ENCODE results near the gene SPP1. TPM values are rescaled to one million over a fixed set of nuclear protein-coding genes. Genes with fewer than 3 reads are reported as not detected.

The SPP1 gene
- total RNA-seq, 1 experiment from 2014 or later, result 1,002 TPM

- TF ChIP-seq CTCF (IDR thresholded peaks at IDR 0.05; ENCODE audit: unreplicated experiment), result no peak
- Mint-ChIP-seq H3K36me3 (ENCODE audit: insufficient read depth, unreplicated experiment) (no peaks in the 10 kb centered on the region), H3K4me3 (ENCODE audit: low read depth, unreplicated experiment) (no peak overlapping the region), H3K9me3 (ENCODE audit: low read depth, unreplicated experiment) (no peaks in the 10 kb centered on the region), H3K27ac (ENCODE audit: unreplicated experiment) (no peak overlapping the region), H3K4me1 (ENCODE audit: low read depth, unreplicated experiment) (peaks cover 23% of the 10 kb centered on the region), H3K27me3 (ENCODE audit: unreplicated experiment) (no peaks in the 10 kb centered on the region)
- no peak for DNase-seq
- intact Hi-C loops (cut with micrococcal nuclease; ENCODE audit: unreplicated experiment), result no loop called here
- CTCF ChIA-PET, result no interaction called here
- no TSS peak for BruUV-seq (replicated peaks)
Measured at GRCh38 chr4:87941537-87942392, 33.7 kb upstream of the SPP1 start.

GRCh38 chr4:87943660-87944149, 31.8 kb upstream of the SPP1 start:
- no peak for DNase-seq
- no peak for TF ChIP-seq CTCF (IDR thresholded peaks at IDR 0.05; ENCODE audit: unreplicated experiment)
- no peaks in the 10 kb centered on the region for H3K36me3 Mint-ChIP-seq (ENCODE audit: insufficient read depth, unreplicated experiment)
- H3K27me3 Mint-ChIP-seq (ENCODE audit: unreplicated experiment), result no peaks in the 10 kb centered on the region
- peaks cover 14% of the 10 kb centered on the region for H3K4me1 Mint-ChIP-seq (ENCODE audit: low read depth, unreplicated experiment)
- H3K4me3 Mint-ChIP-seq (ENCODE audit: low read depth, unreplicated experiment), result no peak overlapping the region
- intact Hi-C loops (cut with micrococcal nuclease; ENCODE audit: unreplicated experiment), result no loop called here
- H3K9me3 Mint-ChIP-seq (ENCODE audit: low read depth, unreplicated experiment), result no peaks in the 10 kb centered on the region
- CTCF ChIA-PET, result no interaction called here
- no peak overlapping the region for H3K27ac Mint-ChIP-seq (ENCODE audit: unreplicated experiment)
- no TSS peak for BruUV-seq (replicated peaks)

GRCh38 chr4:87944967-87945366, 30.5 kb upstream of the SPP1 start:
- no peak overlapping the region for H3K27ac Mint-ChIP-seq (ENCODE audit: unreplicated experiment)
- no peaks in the 10 kb centered on the region for H3K27me3 Mint-ChIP-seq (ENCODE audit: unreplicated experiment)
- no peak for TF ChIP-seq CTCF (IDR thresholded peaks at IDR 0.05; ENCODE audit: unreplicated experiment)
- intact Hi-C loops (cut with micrococcal nuclease; ENCODE audit: unreplicated experiment), result no loop called here
- peaks cover 19% of the 10 kb centered on the region for H3K4me1 Mint-ChIP-seq (ENCODE audit: low read depth, unreplicated experiment)
- no peaks in the 10 kb centered on the region for H3K36me3 Mint-ChIP-seq (ENCODE audit: insufficient read depth, unreplicated experiment)
- BruUV-seq (replicated peaks), result no TSS peak
- no peaks in the 10 kb centered on the region for H3K9me3 Mint-ChIP-seq (ENCODE audit: low read depth, unreplicated experiment)
- CTCF ChIA-PET, result no interaction called here
- DNase-seq, result no peak
- H3K4me3 Mint-ChIP-seq (ENCODE audit: low read depth, unreplicated experiment), result no peak overlapping the region

GRCh38 chr4:87946766-87947165, 28.7 kb upstream of the SPP1 start:
- DNase-seq, result no peak
- no peaks in the 10 kb centered on the region for H3K27me3 Mint-ChIP-seq (ENCODE audit: unreplicated experiment)
- intact Hi-C loops (cut with micrococcal nuclease; ENCODE audit: unreplicated experiment), result no loop called here
- no peak for TF ChIP-seq CTCF (IDR thresholded peaks at IDR 0.05; ENCODE audit: unreplicated experiment)
- no TSS peak for BruUV-seq (replicated peaks)
- peaks cover 31% of the 10 kb centered on the region for H3K4me1 Mint-ChIP-seq (ENCODE audit: low read depth, unreplicated experiment)
- no peak overlapping the region for H3K27ac Mint-ChIP-seq (ENCODE audit: unreplicated experiment)
- CTCF ChIA-PET, result no interaction called here
- H3K9me3 Mint-ChIP-seq (ENCODE audit: low read depth, unreplicated experiment), result no peaks in the 10 kb centered on the region
- no peak overlapping the region for H3K4me3 Mint-ChIP-seq (ENCODE audit: low read depth, unreplicated experiment)
- no peaks in the 10 kb centered on the region for H3K36me3 Mint-ChIP-seq (ENCODE audit: insufficient read depth, unreplicated experiment)
